Measurements from ENCODE around the gene KCNK6.

- no peak for TF ChIP-seq EZH2 (optimal IDR thresholded peaks at IDR 0.05; ENCODE audit: low read depth, low read length)
- TF ChIP-seq CTCF (IDR thresholded peaks at IDR 0.05; ENCODE audit: low read length) = no peak
- TF ChIP-seq EZH2phosphoT487 (IDR thresholded peaks at IDR 0.05; ENCODE audit: low read length) = no peak
Measured at GRCh38 chr19:38352611-38353010, 33.0 kb downstream of the KCNK6 start.

Data from MM.1S (cell line).